HepG2 (cell line): ENCODE data around the gene CCL16. TPM values are rescaled to one million over a fixed set of nuclear protein-coding genes. Genes with fewer than 3 reads are reported as not detected.
A peak's percentile ranks its signal among the peaks of the same experiment; 100 is the strongest.

ENCODE experiments used
- ATAC-seq: fragments of 200-7000 bp; cut with Tn5 transposase; 3 replicates; pipeline ENCODE4 v1.9.1; 2020; ENCODE audit warnings: mild to moderate bottlenecking, moderate library complexity
- BruUV-seq: library from RNA; stranded (reverse); fragments of 400-500 nt; replicated peaks from 2 replicates; lab custom pipeline; 2021; lab: Mats Ljungman, UMichigan
- CTCF ChIA-PET: fragments of 300-600 bp; formaldehyde crosslinking; extraction: SDS; loops from one replicate; lab custom pipeline; 2021; ENCODE audit warnings: low total read pairs, inconsistent platforms, low intra/inter-chr PET ratio; lab: Yijun Ruan, JAX
- POLR2A ChIA-PET: fragments of 350-600 bp; sonication (Branson Sonifier 250); formaldehyde crosslinking; loops from one replicate; lab custom pipeline; 2020; ENCODE audit warnings: antibody characterized with exemption, inconsistent platforms; lab: Yijun Ruan, JAX
- DNase-seq: peaks from one replicate; pipeline ENCODE4 v3.0.0-alpha.2; 2015; ENCODE audit warnings: low spot score
- FAIRE-seq: peaks from 3 replicates; lab custom pipeline; 2011; peaks lifted over from hg19 to GRCh38; lab: Jason Lieb, UNC
- H2AFZ ChIP-seq: one replicate; pipeline ENCODE4 v1.6.1; 2011; ENCODE audit warnings: low read length, inconsistent platforms
- H3K27ac ChIP-seq: fragments of 300-600 bp; 3 replicates; pipeline ENCODE4 v1.8.0; 2011; ENCODE audit warnings: mixed run types, mild to moderate bottlenecking, mixed read lengths, low read length, inconsistent platforms; ENCODE audit not compliant: insufficient read depth; ENCODE audit errors: extremely low read length
- H3K27me3 ChIP-seq, 2 experiments: fragments of 200-600 bp in 1 of 2; 2 replicates in 1 of 2; 3 replicates in 1 of 2; pipeline versions ENCODE4 v1.6.0 to v1.8.0; 2011; ENCODE audit warnings: low read length in 2 of 2, mild to moderate bottlenecking in 2 of 2, moderate library complexity in 2 of 2, inconsistent platforms in 1 of 2; ENCODE audit not compliant: insufficient read depth in 2 of 2, control insufficient read depth in 1 of 2
- H3K36me3 ChIP-seq, 2 experiments: fragments of 200-600 bp in 1 of 2; replicated peaks in 1 of 2; 2 replicates in 1 of 2; 3 replicates in 1 of 2; pipeline versions ENCODE4 v1.5.1 to v1.8.0; 2011; ENCODE audit warnings: low read length in 2 of 2, inconsistent platforms in 1 of 2; ENCODE audit not compliant: insufficient read depth in 2 of 2, control insufficient read depth in 1 of 2
- H3K4me1 ChIP-seq: 2 replicates; pipeline ENCODE4 v1.5.1; 2012; ENCODE audit warnings: low read length, inconsistent platforms; ENCODE audit not compliant: insufficient read depth
- H3K4me2 ChIP-seq: 2 replicates; pipeline ENCODE4 v1.6.0; 2011; ENCODE audit warnings: low read depth, low read length, inconsistent platforms
- H3K4me3 ChIP-seq, 3 experiments: fragments of 200-600 bp in 1 of 3; sonication (generic), shearing (Covaris generic) in 1 of 3; replicated peaks in 1 of 3; 2 replicates each; pipeline ENCODE4 v1.5.1; 2011 to 2016; ENCODE audit warnings: low read length in 3 of 3, inconsistent platforms in 2 of 3, low read depth in 2 of 3, mild to moderate bottlenecking in 2 of 3, control low read depth in 1 of 3, mixed read lengths in 1 of 3; ENCODE audit not compliant: insufficient read depth in 1 of 3
- H3K79me2 ChIP-seq: one replicate; pipeline ENCODE4 v1.6.1; 2011; ENCODE audit warnings: low read length, inconsistent platforms; ENCODE audit not compliant: insufficient read depth
- H3K9ac ChIP-seq: 2 replicates; pipeline ENCODE4 v1.6.0; 2011; ENCODE audit warnings: mild to moderate bottlenecking, low read depth, low read length, inconsistent platforms; ENCODE audit not compliant: insufficient read depth
- H3K9me3 ChIP-seq: 2 replicates; pipeline ENCODE4 v1.5.1; 2012; ENCODE audit warnings: mild to moderate bottlenecking, low read length
- H4K20me1 ChIP-seq: 2 replicates; pipeline ENCODE4 v1.6.0; 2011; ENCODE audit warnings: inconsistent platforms, mild to moderate bottlenecking, low read length, moderate library complexity; ENCODE audit not compliant: insufficient read depth
- DNMT3B ChIP-seq: conservative IDR thresholded peaks from 2 replicates; pipeline ENCODE4 v1.6.1; 2016; ENCODE audit warnings: missing biosample characterization, control low read depth
- HHEX ChIP-seq: IDR thresholded peaks from 2 replicates; pipeline ENCODE4 v1.6.1; 2016; ENCODE audit warnings: control low read depth
- MEIS1 ChIP-seq: sonication (generic); formaldehyde crosslinking; IDR thresholded peaks from 2 replicates; pipeline ENCODE4 v1.9.0; 2021; ENCODE audit warnings: mild to moderate bottlenecking, missing genetic modification reagents, moderate library complexity, borderline replicate concordance
- PPARG ChIP-seq: conservative IDR thresholded peaks from 2 replicates; pipeline ENCODE4 v1.6.1; 2016; ENCODE audit warnings: missing biosample characterization, missing genetic modification reagents
- RARA ChIP-seq: IDR thresholded peaks from 2 replicates; pipeline ENCODE4 v1.6.1; 2016; ENCODE audit warnings: missing genetic modification reagents, missing compliant biosample characterization
- RBM39 ChIP-seq: fragments of 200-400 bp; formaldehyde crosslinking; IDR thresholded peaks from one replicate; pipeline ENCODE4 v1.6.1; 2018; ENCODE audit warnings: antibody characterized with exemption, mild to moderate bottlenecking, low read depth, low read length; ENCODE audit not compliant: poor library complexity, severe bottlenecking
- SAFB2 ChIP-seq: sonication (generic); formaldehyde crosslinking; IDR thresholded peaks from 2 replicates; pipeline ENCODE4 v1.5.1; 2020; ENCODE audit warnings: missing genetic modification reagents, low read depth, mild to moderate bottlenecking, borderline replicate concordance
- SIX1 ChIP-seq: sonication (generic); formaldehyde crosslinking; IDR thresholded peaks from 2 replicates; pipeline ENCODE4 v1.4.0; 2020; ENCODE audit warnings: missing genetic modification reagents, borderline replicate concordance
- STAG1 ChIP-seq: sonication (generic); formaldehyde crosslinking; IDR thresholded peaks from 2 replicates; pipeline ENCODE4 v1.4.0; 2020; ENCODE audit warnings: missing genetic modification reagents
- ZNF24 ChIP-seq: fragments of 450-650 bp; IDR thresholded peaks from 2 replicates; pipeline ENCODE4 v1.6.1; 2017; ENCODE audit warnings: antibody characterized with exemption, mild to moderate bottlenecking
- ZNF350 ChIP-seq: sonication (generic); formaldehyde crosslinking; IDR thresholded peaks from 2 replicates; pipeline ENCODE4 v1.4.0; 2020; ENCODE audit warnings: mild to moderate bottlenecking, low read depth, missing genetic modification reagents, borderline replicate concordance
- ZNF512 ChIP-seq: sonication (generic); formaldehyde crosslinking; IDR thresholded peaks from 2 replicates; pipeline ENCODE4 v1.4.0; 2020; ENCODE audit warnings: mild to moderate bottlenecking, missing genetic modification reagents
- ZNF512B ChIP-seq: sonication (generic); formaldehyde crosslinking; IDR thresholded peaks from 2 replicates; pipeline ENCODE4 v1.5.1; 2020; ENCODE audit warnings: missing genetic modification reagents, mild to moderate bottlenecking, borderline replicate concordance
- ZSCAN9 ChIP-seq: IDR thresholded peaks from 2 replicates; pipeline ENCODE4 v1.6.1; 2016; ENCODE audit warnings: borderline replicate concordance
- WGBS: methylation state at CpG from one replicate; pipeline ENCODE4 v1.1.6; 2017; ENCODE audit warnings: low lambda C conversion rate; 5-methylcytosine and 5-hydroxymethylcytosine counted together
- in situ Hi-C: cut with HindIII; loops from 2 replicates; pipeline ENCODE4 v1.10.0; 2017; ENCODE audit warnings: low pct_unique_long_range_greater_than_20kb; ENCODE audit not compliant: extremely low pct_ligation_motif_present
- intact Hi-C: fragments of 100-400 bp; cut with micrococcal nuclease; formaldehyde crosslinking; loops from one replicate; pipeline ENCODE4 v1.10.0; 2022; ENCODE audit not compliant: unreplicated experiment
- polyA plus RNA-seq, 8 experiments: library from polyadenylated mRNA; depleted of rRNA in 3 of 8; stranded (reverse) in 7 of 8; unstranded in 1 of 8; fragments of >200 nt; fragmentation: Illumina TruSeq in 4 of 8; extraction: Trizol in 4 of 8; gene quantifications; 2 replicates each; pipeline versions ENCODE4 v1.2.1 to v1.2.3, GENCODE V29; 2011 to 2016; ENCODE audit warnings: low read depth in 4 of 8, missing spikeins in 1 of 8, mixed read lengths in 1 of 8; ENCODE audit not compliant: insufficient read depth in 1 of 8
- total RNA-seq, 5 experiments: library from RNA; depleted of rRNA; stranded (reverse); fragments of >200 nt; fragmentation: Illumina TruSeq; extraction: Trizol; gene quantifications; 2 replicates each; pipeline ENCODE4 v1.2.3, GENCODE V29; 2016; ENCODE audit warnings: low read depth in 1 of 5

The CCL16 gene
- total and polyA plus RNA-seq, 2 of the 13 experiments (the other 11 are each of a cell fraction or from before 2014, with no cell fraction given) = 2.0 to 14.7 TPM

GRCh38 chr17:35981908-35982330 is 622 bp upstream of the CCL16 start (continued):
- TF ChIP-seq ZNF512 (CRISPR knock-in tag) = no peak
- peak; percentile 21; the same call in 1 of the 2 replicates for TF ChIP-seq HHEX (CRISPR knock-in tag)
- peak; percentile 84 for TF ChIP-seq STAG1 (CRISPR knock-in tag)

- ChIA-PET CTCF (no interaction called here), POLR2A (interaction anchor here (1.8 to 1.9 kb wide), 2 partner anchors 21 to 23 kb away, joined by 7 to 8 read pairs; partner anchors contain the start of gene CCL15)
- WGBS = 92% methylated on average over 3 of the region's 3 CpGs
- Histone ChIP-seq H3K9ac (no peak overlapping the region), H3K4me2 (no peak overlapping the region), H3K79me2 (no peaks in the 10 kb centered on the region), H3K4me1 (peaks cover 94% of the 10 kb centered on the region), H3K27me3 (no peaks in the 10 kb centered on the region; a peak in 1 of 5 replicates)
- in situ Hi-C loops = no loop called here
- FAIRE-seq (no peak), DNase-seq (no peak)
- no peak for TF ChIP-seq ZSCAN9
- TF ChIP-seq SAFB2 (CRISPR knock-in tag) = no peak
- TF ChIP-seq, all 625 proteins: peak for 0
- no peak overlapping the region for H2AFZ ChIP-seq
- no peaks in the 10 kb centered on the region for H3K9me3 ChIP-seq
- H3K4me3 ChIP-seq = no peak overlapping the region
- intact Hi-C loops = no loop called here
- no peak for ATAC-seq
- BruUV-seq = no TSS peak
- no peaks in the 10 kb centered on the region for H4K20me1 ChIP-seq
- H3K36me3 ChIP-seq = no peaks in the 10 kb centered on the region
- no peak overlapping the region for H3K27ac ChIP-seq
Observed at GRCh38 chr17:35978346-35978745, 3.0 kb downstream of the CCL16 start.

- H3K4me3 ChIP-seq = no peak overlapping the region
- no peaks in the 10 kb centered on the region for H3K9me3 ChIP-seq
- no peak for ATAC-seq
- 91% methylated on average over 7 of the region's 7 CpGs for WGBS
- ChIA-PET POLR2A (interaction anchor here (1.8 to 1.9 kb wide), 2 partner anchors 22 to 24 kb away, joined by 7 to 8 read pairs; partner anchors contain the start of gene CCL15), CTCF (no interaction called here)
- in situ Hi-C loops (no loop called here), intact Hi-C loops (no loop called here)
- H3K4me2 ChIP-seq = no peak overlapping the region
- no peaks in the 10 kb centered on the region for H3K36me3 ChIP-seq
- no peak overlapping the region for H3K27ac ChIP-seq
- H4K20me1 ChIP-seq = no peaks in the 10 kb centered on the region
- no peaks in the 10 kb centered on the region for H3K79me2 ChIP-seq
- no peak for DNase-seq
- H3K27me3 ChIP-seq = no peaks in the 10 kb centered on the region; a peak in 1 of 5 replicates
- BruUV-seq = no TSS peak
- no peak overlapping the region for H2AFZ ChIP-seq
- no peak overlapping the region for H3K9ac ChIP-seq
- no peak for FAIRE-seq
- H3K4me1 ChIP-seq = peaks cover 100% of the 10 kb centered on the region
- TF ChIP-seq RBM39 (no peak), ZNF24 (no peak), ZNF350 (CRISPR knock-in tag) (no peak), DNMT3B (no peak), SIX1 (CRISPR knock-in tag) (no peak), PPARG (CRISPR knock-in tag) (no peak), MEIS1 (CRISPR knock-in tag) (no peak), ZNF512B (no peak), RARA (no peak)
Observed at GRCh38 chr17:35977509-35977908, 3.8 kb downstream of the CCL16 start.
